ENCODE data around the gene COL4A4.

The COL4A4 gene

DNA sequence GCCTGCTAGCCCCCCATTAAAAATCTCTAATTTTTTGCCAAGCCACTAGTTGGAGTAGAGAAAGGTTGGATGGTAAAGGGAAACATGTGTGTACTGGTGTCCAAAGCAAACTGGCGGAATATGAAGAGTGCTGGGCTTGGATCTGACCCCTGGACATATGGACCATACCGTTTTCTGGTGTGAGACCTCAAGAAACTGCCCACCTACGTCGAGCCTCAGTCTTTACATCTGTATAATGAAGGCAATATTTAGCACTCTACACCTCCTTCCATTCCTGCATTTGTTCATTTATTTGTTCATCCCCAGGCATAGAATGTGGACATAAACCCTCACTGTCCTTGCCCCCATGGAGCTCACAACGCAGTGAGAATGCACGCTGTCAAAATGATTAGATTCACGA, 185.7 kb downstream of the COL4A4 start:
- no peak for DNase-seq

DNA sequence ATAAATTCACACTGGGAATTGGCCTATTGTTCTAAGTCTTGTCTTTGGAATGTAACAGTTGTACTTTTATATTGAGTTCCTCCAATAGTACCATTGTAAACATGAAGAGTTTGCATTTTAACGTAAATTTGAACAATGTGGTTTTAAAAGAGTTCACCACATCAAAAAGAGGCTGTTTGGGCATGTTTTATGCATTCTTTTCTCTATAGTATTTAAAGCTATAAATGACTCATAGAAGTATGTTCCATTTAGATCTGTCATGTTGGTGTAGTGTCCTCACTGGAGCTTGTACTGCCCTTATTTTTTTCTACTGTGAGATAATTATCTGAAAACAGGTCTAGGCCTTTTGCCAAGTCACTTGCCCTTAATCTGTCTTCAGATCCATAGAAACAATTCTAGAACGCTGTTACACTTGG, 186.2 kb downstream of the COL4A4 start:
- DNase-seq = no peak

DNA sequence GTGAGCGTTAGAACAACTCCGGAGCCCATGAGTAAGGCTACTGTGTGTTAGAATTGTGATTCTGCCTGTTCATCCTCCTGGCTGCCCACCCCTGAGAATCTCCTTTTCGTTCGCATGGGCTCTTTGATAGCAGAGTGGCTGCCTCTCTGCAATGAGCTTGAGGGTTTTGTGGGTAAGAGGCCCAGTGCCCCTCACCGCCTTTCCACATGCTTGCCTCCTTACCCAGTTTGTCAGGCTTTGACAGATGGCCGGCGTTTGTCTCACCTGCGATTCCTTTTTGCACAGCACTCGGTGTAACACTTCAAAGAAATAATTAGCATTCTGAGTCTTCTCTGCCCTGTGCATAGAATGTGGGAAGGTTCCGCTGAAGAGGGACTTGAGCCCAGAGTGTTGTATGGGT, 190.2 kb downstream of the COL4A4 start:
- no peak for DNase-seq

DNA sequence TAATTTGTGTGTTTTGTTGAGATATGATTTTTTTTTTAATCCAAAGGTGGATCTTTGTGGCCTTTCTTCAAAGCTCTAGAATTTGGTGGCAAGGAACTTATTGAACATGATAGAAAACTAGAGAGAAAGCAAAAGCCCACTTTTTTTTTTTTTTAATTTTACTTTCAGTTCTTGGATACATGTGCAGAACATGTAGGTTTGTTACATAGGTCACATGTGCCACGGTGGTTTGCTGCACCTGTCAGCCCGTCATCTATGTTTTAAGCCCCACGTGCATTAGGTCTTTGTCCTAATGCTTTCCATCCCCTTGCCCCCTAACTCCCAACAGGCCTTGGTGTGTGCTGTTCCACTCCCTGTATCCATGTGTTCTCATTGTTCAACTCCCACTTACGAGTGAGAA, 192.2 kb downstream of the COL4A4 start:
- DNase-seq = no peak

DNA sequence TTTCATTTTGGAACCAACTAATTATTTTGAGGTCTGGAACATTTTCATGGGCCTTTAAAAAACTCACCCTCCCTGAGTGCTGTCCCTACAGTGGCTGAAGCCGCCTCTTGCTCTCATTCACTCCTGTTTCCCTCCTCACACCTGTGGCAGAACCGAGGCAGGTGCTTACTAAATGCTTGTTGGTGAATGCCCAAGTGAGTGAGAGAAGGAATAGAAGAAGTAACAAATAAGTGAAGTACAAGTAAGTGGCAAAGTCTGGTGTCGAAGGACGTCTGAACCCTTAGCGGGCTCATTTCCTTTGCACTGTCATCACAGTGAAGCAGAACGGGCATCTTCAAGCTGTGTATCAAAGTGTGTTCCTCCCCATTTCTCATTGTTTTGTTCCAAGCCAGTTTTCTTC, 192.9 kb downstream of the COL4A4 start:
- DNase-seq = no peak

DNA sequence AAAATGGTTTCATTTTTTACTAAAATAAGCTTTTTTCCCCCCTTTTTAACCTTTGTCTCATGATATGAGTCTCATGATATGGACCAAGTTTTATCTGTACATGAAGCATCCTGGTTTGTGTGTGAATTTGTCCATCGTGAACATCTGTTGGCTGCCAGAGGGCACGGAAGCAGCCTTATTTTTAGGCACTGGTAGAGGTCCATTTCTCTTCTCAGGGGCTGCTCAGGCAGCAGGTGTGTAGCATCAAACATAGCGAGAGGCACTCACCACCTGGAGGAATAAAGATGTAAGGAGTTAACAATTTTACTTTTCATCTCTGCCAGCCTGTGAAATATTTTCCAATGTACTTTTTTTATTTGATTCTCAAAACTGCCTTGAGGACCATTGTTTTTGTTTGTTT, 193.6 kb downstream of the COL4A4 start:
- DNase-seq = no peak

DNA sequence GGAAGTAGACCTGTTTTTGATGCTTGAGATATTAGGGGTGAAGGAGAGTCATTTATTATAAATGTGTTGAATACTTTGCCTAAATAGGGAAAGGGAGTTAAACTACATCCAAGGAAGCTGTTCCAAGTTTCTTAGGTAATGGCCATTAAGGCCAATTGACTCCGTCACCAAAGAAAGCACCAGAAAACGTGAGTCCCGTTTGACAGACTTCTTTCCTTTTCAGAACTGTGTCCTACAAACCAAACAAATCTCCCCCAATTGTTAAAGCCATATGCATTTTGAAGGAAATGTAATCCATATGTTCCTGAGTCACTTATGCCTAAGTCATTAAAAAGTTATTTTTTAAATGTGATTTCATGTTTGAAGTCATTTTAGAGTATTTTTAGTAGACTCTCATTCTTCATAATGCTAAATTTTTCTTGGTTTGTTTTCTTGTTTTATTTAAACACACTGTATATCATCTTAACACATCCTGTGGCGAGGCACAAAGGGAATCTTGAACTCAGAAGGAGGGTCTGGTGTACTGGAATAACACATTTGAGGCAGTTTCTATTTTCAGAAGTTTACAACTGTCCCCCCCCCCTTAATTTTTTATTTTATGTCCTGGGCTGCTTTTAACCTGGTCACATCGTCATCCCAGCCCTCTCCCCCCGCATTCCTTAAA, 194.5 kb downstream of the COL4A4 start:
- DNase-seq = no peak

DNA sequence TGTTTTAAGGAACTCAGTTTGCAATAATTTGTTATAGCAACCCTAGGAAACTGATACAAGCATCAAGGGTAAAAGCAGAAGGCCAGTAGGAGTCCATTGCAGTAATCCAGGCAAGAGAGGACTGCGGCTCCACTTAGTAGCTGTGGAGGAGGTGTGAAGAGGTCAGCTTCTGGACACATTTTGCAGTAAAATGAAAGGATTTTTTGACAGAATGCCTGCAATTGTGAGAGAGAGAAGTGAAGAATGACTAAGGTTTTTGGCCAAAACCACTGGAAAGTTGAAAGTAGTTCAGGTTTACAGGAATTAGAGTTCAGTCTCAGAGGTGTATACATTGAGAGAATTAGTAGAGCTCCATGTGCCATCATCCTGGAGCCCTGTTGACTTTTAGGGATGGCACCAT, 198.6 kb downstream of the COL4A4 start:
- no peak for DNase-seq

DNA sequence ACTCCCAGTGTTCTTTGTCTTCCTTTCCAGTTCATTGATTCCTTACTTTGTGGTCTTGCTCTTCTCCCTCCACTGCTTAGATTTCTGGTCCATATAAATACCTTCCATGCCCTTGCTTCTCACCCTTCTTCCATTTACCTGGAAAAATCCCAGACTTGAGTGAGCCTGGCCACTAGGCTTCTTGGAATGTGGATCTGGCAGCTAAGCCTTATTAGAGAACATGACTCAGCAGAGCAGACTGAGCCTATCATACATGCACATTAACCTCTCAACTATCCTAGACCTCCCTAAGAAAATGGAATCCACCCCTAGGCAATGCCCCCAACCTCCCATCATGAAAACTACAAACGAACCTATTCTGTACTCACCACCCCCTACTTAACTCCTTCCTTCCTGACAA, 200.5 kb downstream of the COL4A4 start:
- no peak for DNase-seq

DNA sequence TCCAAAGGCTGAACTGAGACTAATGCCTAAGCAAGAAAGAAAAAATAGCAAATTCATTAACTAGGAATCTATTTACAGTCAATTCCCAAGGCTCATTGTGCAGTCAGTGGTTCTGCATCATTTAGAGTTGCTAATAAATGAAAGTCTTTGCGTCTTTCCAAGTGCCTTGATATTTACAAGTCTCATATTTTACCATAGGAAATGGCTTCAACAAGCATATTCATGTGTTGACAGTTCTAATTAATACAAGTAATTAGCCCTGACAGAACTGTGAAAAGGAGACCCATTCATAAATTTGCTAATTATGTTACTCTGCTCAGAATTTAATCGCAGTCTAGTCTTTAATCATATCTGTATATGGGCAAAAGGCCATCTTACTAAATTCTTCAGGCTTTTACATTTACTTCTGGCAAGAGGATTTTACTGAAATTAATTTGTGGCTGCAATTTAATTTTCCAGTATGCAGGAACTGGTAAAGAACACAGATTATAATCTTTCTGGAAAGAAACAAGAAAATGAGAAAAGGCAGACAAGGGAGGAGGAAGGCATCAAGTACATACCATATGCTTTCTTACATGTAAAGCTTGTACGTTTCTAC, 201.7 kb downstream of the COL4A4 start:
- DNase-seq = no peak

DNA sequence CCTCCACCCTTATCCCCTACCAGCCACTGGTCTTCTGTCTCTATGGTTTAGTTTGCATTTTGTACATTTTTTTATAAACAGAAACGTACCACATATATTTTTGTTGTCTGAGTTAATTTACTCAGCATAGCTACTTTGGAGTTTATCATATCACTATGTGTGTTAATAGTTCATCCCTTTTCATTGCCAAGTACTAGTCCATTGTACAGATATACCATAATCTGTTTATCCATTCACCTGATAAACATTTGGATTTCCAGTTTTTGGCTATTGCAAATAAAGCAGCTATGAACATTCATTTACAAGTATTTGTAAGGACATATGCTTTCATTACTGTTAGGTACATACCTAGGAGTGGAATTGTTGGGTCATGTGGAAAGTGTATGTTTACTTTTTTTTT, 204.6 kb downstream of the COL4A4 start:
- DNase-seq = no peak

DNA sequence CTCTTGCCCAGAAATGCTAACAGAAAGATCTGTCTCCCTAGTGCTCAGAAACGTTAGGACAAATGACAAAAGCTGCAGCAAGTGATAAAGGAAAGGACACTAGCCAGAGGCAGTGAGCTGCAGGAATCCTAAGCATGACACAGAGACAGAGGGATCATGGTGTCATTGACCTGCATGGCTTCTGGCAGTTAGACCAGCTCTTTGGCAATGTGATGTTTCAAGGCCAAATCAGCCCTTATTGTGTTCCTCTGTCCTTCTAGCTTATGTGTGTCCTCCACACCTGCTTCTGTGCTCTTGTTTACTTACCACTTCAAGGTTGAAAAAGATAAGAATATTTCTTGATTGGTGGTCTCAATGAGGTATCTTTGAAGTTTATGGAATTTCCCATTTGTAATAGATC, 207.3 kb downstream of the COL4A4 start:
- DNase-seq = no peak

DNA sequence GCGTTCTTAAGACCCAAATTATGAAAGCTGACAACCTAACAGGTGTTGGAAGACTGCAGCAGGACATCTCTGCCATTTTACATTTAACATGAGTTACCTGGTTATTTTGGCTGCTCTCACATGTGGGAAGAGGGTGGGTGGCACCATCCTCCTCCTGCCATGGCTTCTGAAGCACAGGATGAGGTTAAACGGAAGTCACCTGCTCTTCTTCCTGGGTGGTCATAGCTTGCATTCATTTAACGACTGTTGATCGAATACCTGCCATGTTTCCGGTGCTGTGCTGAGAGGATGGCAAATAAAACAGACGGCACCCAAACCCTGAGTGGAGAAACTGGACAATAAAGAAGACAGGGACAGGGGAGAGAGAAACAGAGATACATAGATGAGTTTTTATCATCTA, 210.2 kb downstream of the COL4A4 start:
- no peak for DNase-seq

DNA sequence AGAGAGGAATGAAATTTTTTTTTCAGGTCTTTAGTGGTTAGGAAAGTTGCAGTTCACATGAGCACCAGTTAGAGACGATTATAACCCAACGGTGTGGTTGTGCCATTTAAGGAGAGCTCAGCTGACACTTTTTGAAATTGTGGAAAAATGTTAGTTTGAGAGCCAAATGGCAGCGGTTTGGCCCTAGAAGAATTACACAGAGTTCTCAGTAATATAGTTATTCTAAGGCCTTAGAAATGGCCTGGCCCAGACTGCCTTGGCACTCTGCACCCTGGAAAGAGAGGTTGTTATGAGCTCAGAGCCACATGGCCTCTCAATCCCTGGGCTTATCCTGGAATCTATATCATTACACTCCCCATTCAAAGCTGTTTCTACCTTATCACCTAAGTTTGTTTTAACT, 210.8 kb downstream of the COL4A4 start:
- no peak for DNase-seq

Data from stimulated activated CD4-positive, alpha-beta T cell treated with anti-CD3 and anti-CD28 coated beads, Interleukin-4, amount 100 ng/mL, for 1 hour (primary cell).